MV-4-11 (cell line): ENCODE measurements around the gene ROR1.

Experiments
- DNase-seq: peaks from one replicate; lab custom pipeline; 2025; lab: John Stamatoyannopoulos, UW

ROR1 gene

DNA sequence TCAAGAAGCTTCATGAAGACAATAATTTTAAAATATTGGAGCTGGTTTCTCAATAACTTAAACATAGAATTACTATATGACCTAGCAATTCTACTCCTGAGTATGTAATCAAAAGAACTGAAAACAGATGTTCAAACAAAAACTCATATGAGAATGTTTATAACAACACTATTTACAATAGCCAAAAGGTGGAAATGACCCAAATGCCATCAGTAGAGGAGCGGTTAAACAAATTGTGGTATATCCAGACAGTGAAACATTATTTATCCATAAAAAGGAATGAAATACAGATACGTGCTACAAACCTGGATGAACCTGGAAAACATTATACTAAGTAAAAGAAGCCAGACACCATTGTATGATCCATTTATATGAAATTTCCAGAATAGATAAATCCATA is 366.8 kb downstream of the ROR1 start:
- DNase-seq, result no peak

DNA sequence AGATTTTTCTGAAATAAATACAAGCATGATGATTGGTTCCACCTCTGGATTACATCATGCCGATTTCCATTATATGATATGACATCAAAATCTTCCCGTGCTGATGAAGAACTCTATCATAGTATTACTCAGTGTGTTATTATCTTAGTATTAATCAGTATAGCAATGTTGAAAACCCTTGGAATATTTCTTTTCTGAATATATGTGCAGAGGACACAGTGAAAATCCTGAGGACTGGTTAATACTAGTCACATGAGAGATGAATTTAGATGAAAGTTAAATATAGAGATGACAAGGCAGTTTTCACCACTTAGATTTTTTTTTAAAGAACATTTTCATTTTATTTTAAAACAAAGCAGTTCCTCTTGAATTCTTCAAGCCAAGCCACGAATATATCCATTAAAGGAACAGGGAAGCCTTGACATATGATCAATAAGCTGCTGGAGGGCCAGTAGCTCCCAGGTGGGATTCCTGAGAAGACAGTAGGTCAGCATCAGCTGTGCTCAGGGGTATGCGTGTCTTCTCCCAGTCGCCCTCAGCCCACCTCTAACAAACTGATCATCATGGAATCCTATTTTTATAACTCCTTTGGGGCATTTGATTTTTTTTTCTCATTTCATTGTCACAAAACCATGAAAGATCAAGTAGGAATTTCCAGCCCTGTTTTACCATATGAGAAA is 373.4 kb downstream of the ROR1 start:
- DNase-seq, result no peak

DNA sequence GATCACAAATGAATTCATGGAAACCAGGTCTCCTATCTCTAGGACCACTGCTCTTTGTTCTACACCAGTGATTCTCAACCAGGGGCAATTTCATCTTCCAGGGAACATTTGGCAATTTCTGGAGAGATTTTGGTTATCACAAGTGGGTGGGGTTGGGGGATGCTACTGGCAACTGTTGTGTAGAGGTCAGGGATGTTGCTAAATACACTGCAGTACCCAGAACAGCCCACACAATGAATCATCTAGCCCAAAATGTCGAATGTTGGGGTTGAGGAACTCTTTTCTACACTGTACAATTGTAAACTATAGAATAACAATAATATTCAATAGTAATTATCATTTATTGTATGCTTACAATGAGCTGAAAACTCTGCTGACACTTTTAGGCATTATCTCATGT is 373.9 kb downstream of the ROR1 start:
- no peak for DNase-seq

DNA sequence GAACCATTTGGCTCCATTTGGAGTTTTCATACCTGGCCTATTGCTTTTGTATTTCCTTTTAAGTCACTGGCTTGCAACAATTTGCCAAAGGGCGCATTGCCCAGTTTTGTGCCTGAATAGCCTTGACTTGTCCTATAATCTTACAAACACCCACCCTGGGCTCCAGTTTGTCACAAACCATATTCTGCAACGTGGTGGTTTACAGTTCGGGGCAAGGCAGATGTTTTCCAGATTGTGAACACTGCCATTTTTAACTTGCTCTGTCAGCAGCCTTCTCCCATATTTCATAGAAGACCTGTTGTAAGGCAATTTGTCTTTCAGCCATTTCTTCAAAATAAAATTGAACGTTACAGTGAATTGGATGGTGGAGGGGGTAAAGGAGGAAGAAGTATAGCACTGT is 376.4 kb downstream of the ROR1 start:
- no peak for DNase-seq

DNA sequence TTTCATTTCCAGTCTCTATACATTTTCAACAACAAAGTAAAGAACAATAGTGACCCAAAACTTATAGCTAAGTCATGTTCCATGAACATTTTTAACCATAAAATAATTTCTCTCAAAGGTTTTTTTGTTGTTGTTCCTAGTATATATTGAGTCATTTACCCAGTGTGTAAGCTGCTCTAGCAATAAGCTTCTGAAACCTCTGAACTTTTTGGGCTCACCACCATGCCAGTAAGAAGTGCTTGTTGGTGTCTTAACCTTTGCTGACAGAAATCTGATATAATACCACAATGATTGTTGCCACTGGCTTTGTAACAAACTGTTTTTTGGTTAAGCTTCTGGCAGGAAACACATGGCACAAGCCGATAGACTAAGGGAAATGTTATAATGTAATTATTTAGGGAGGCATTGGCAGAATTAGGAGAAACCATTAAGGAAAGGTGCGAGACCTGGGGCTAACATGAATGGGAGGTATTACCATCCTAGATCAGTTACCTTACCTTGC is 377.0 kb downstream of the ROR1 start:
- no peak for DNase-seq

DNA sequence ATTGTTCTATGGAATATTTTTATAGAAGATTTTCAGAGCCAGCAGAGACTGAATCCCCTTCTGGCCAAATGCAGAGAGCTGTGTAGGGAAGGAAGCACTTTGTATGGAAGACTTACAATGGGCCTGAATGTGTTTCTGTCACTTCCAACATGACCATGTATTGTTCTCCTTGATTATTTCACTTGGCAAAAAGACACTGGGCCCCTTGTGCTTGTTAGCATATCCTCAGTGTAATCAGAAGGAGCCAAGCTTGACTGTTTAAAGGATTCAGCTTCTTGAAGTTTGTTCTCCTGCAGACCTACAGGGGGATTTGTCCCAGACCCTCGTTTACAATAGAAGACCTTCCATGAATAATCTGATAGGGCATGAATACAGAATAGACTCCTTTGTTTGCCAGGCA is 381.5 kb downstream of the ROR1 start:
- DNase-seq, result no peak

DNA sequence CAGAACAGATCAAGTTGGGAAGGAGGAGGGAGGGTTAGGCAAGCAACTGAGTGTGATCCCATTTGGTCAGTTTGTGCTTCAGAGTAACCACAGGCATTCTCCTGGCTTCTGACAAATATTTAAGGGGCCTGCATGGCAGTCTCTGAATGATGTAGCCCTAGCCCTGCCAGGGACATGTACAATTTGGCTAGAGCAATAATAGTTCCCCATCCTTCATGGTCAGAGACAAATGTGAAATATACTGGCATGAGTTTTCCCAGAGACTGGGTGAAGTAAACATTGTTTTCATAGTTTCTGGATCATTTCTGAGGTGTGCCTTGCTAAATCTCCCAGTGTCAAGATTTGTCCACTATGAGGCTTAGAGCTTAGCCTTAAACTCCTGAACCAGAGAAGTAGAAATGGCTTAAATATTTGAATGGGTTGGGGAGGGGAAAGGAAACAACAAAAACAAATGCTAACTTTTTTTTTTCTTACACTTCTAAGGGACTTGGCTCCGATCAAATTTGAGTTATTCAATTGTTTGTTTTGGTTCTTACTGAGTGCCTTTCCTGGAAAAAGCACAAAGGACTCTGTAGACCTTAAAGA is 387.6 kb downstream of the ROR1 start:
- DNase-seq, result no peak

DNA sequence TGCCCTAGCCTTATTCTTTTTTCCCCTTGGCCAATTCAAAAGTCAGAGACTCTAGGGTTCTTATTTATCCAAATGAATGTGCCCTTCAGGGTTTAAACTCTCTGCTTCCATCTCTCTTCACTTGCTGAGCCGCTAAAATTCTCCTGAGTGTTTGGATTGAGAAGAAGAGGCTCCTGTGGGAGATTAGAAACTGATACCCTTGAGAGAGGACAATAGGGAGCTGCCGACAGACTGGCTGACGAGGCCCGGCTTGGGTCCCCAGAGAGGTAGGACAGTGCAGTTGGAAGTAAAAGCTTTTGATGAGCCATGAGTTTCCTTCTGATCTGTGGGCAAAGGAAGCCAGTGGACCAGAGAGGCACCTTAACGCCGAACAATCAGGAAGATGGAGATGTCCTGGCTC is 388.3 kb downstream of the ROR1 start:
- DNase-seq, result no peak

DNA sequence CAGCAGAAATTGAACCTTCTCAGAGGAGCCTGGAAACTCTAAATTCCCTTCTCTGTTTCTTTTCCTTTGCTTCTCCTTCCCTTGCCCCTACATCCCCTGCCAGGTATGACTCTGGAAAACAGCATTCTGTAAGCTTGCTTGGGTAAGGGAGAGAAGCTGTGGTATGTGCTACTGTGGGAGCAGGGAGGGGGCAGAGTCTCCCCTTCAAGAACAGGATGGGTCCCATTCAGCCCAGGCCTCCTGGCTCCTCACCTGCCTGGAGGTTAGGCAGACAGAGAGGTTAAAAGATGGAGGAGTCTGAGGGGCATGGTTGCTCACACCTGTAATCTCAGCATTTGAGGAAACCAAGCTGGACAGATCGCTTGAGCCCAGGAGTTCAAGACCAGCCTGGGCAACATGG is 389.0 kb downstream of the ROR1 start:
- DNase-seq, result no peak

DNA sequence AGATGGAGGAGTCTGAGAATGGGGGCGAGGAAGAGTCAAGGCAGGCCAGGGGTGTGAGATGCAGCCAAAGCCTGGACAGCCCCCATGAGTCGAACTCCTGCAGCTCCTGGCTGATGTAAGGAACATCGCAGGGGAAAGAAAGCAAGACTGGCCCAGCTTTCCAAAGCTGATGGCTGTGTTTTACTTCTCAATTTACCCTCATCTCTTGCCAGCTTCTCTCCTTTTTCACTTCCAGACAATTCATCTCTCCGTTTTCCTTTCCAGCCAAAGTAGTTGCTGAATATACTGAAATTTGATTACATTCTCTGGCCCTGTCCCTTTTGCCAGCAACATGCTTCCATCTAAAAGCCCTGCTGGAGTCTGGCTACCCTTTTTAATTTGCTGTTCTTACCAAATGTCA is 389.6 kb downstream of the ROR1 start:
- DNase-seq, result no peak

DNA sequence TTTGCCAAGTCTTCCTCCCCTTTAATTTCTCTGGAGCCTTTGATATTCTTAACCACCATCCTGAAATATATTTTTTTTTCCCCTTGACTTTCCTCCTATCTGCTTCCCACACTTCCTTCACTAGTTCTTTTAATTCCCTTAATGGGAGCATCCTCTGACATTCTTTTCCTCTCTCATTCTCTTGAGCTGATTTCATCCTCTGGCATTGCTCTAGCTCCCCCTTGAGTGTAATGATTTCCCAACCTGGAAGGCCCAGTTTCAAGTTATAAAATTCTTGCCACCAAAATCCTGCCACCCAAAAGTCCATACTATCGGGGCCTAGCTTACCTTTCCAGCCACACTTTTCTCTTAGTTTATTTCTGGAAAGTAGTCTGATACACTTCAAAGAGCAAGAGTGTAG is 390.2 kb downstream of the ROR1 start:
- DNase-seq, result no peak

DNA sequence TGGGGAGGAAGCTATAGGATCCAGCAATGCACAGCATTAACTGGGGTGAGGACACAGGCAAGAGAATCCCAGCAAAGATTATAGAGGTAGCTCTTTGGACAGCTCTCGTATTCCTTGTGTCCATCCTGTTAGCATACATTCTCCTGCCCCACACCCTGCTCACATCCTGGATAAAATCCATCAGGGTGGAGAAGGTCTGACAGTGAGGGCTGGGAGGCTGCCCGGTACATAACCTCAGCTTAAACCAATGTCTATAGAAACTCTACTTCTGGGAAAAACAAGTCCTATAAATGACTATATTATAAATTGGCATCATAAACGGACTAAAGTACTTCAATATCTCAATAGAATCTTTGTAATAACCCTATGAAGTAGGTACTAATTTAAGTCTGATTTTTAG is 392.8 kb downstream of the ROR1 start:
- DNase-seq, result no peak

DNA sequence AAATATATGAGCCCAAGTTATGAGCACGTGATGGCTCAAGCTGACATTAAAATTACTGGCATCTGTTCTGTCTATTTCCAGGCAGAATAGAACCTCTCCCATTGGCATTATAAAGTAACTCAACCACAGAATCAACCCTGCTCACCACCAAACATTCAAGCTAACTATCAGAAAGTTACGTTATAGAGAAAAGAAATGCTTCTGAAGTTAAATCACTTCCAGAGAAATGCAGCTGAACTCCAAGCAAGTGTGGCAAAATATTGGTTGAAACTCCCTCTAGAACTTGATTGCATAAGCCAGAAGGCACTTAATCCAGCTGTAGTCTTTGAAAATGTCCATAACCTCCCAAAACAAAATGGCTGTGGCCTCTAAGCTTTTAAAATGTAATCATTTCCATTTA is 393.4 kb downstream of the ROR1 start:
- DNase-seq, result no peak

DNA sequence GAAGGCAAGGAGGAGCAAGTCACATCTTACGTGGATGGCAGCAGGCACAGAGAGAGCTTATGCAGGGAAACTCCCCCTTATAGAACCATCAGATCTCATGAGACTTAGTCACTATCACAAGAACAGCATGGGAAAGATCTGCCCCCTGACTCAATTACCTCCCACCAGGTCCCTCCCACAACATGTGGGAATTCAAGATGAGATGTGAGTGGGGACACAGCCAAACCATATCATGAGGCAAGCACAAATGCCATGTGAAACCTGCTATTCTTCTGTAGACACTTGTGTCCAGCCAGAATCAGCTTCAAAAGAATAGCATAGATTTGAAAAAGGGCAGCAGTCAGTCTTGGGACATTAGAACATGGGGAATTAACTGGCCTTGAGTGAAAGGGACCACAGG is 397.4 kb downstream of the ROR1 start:
- no peak for DNase-seq

DNA sequence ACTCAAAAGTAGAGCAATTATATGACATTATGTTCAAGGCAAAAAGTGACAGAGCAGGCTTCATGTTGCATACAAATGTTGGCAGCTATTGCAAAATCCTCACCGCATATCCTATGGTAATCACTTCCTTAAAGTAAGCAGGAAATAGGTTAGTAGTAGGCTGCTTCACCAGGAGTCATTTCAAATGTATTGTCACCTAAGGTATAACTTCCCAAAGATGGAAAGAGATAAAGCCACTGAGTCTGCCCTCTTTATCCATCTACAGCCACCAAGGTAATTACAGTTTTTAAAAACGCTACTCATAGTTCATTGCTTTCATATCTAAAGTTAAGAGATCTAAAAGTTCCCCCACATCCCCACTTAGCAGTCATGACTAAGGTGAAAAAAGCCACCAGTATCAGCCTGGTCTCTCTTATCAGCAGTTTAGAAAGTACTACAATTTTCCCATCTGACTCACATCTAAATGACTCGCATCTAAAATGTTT is 398.0 kb downstream of the ROR1 start:
- DNase-seq, result peak; percentile 90

DNA sequence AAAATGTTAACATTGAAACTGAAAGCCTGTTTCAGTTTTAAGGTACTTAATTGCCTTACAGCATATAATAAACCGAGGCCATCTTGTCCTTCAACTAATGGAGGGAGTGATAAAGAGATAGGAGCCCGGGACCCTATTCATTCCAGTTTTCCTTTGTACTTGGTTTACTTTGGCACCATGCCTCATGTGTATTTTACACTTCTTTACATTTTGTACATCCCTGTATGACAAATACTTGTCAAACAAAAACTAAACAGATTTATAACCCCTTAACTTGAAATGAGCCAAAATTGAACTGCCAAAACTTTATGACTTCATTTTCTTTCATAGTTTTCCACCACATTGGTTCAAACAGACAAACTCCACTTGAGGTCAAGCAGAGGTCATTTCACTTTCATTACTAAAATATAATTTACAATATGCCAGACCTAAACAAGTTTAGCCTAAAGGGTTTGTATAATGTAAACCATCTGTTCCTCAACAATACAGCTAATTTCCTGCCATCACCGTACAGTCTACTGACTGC is 398.7 kb downstream of the ROR1 start:
- peak; percentile 6 for DNase-seq

DNA sequence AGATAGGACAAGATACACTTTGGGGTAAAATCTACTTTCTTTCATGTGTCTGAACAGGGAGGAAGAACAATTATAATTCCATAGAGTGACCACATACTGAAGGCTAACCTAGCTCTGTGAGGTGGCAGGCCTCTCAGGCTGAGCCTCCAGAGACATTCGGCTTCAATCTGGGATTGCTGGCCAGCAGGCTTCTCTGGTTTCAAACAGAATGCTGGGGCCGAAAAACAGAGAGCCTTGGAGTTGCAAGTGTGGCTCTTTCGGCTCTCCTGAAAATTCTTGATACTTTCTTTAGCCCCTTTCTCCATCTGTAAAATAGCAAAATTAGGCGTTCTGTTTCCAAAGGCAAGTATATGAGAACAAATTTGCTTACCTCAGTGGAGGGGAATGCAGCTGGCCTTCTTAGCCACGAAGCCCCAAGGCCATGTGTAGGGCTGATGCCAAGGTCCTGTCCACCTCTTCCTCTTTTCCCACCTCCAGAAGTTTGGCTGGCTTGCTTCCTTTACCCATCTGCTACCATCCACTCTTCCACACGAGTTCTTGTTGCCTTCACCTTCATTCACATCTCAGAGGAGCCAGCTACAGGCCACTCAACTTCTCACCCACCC is 399.6 kb downstream of the ROR1 start:
- DNase-seq, result no peak

DNA sequence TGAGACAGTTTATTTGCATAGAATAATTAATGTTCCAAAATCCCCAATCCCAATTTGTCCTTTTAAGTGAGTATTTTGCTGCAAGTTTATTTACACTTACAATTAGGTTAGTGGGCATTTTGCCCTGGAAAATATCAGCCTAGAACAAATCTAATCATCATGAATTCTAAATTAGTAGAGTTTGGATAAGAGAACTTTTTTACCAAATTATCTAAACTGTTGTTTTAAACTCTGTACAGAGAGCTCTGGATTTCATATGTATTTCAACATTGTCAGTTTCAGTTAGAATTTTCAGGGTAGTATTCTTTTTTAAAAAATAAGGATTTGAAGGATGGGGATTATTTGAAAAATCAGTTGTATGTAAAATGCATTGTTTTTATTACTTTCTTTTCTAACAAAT is 401.8 kb downstream of the ROR1 start:
- no peak for DNase-seq

DNA sequence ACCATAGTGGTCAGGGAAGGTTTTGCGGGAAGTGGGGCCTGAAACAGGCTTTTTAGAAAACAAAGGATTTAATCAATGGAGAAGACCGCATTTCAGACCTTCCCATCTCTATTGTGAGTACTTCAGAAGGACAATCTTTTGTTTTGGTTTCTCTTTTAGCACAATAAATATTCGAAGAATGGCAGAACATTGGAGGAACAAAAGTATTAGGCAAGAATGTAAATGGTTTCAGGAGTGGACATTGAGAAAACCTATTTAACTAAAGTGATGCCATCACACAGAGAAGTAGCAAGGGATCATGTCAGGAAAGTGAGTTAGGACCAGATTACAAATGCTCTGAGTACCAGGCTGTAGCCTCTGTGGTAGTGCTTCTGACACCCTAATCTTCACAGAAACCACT is 402.8 kb downstream of the ROR1 start:
- peak; percentile 6 for DNase-seq

DNA sequence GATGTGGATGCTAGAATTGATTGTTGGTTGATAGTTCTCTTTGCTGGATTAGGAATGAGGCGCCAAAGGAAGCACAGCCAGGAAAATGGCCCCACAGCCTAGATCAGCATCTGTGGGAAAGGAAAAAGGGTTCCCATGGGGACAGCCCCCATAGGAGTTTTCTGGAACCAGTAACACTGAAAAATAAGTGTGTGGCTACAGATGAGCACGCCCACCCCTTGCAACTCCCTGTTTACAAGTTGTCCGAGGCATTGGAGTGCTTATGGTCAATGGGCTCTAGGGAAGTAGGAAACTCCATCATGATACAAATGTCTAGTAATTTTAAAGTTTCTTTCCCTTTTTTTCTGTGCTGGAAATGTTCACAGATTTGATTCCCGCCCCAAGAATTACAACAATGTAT is 405.8 kb downstream of the ROR1 start:
- no peak for DNase-seq

DNA sequence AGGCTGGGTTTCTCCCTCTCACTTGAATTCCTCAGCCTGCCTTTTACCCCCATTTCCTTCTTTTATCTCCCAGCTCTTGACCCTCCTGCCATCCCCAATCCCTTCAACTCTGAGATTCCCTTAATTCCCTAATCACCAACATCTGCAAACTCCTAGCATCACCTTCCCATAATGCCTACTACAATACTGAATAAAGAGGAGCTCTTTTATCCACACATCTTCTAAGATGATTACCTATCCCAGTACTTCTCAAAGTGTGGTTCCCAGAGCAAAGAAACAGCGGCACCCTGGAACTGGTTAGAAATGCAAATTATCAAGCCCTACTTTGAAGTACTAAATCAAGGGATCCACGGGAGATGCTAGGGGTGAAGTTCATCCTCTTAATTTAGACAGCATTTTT is 408.4 kb downstream of the ROR1 start:
- no peak for DNase-seq

DNA sequence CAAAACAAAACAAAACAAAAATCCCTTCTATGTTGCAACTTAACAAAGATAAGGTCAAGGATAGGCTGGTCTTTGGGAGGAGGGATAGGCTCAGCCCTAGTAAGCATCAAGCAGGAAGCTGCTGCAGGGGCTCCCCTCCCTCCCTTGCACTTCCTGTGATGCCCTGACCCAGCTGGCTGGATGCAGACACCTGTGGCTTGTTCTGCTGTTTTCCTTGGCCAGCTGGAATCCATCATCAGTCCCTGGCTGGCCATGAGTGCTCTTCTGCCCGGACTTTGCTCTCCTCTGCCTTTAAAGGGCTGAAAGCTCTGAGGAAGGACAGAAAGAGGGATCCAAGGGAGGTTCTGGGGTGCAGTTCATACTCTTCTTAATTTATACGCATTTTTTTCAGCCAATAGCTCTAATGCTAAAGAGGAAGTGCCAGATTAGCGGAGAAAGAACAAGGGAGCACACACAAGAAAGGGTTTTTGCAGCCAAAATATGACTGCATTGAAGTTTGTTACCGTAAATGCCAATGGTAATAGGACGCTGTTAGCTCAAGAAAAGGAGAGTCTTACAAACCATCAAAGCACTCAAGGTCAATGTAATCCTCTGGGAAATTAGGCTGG is 409.7 kb downstream of the ROR1 start:
- no peak for DNase-seq

DNA sequence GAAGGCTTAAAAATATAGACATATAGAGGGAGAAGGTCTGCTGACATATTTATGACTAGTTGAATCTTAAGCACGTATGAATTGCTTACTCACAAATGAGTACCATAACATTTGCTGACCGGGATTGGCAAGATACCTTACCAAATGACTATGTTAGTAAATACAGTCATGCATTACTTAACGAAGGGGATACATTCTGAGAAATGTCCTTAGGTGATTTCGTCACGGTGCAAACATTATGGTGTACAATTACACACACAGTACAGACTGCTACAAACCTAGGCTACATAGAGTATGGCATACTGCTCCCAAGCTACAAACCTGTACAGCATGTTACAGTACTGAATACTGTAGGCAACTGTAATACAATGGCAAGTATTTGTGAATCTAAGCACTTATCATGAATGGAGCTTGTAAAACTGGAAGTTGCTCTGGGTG is 410.2 kb downstream of the ROR1 start:
- DNase-seq, result no peak
